NCI-H187 treated with DMSO at 0.1 percent for 48 hours (cell line): ENCODE results near the gene NRAP.
A peak's percentile ranks its signal among the peaks of the same experiment; 100 is the strongest.

Source experiments
- DNase-seq: peaks from one replicate; lab custom pipeline; 2025; lab: John Stamatoyannopoulos, UW

The NRAP gene, protein sequence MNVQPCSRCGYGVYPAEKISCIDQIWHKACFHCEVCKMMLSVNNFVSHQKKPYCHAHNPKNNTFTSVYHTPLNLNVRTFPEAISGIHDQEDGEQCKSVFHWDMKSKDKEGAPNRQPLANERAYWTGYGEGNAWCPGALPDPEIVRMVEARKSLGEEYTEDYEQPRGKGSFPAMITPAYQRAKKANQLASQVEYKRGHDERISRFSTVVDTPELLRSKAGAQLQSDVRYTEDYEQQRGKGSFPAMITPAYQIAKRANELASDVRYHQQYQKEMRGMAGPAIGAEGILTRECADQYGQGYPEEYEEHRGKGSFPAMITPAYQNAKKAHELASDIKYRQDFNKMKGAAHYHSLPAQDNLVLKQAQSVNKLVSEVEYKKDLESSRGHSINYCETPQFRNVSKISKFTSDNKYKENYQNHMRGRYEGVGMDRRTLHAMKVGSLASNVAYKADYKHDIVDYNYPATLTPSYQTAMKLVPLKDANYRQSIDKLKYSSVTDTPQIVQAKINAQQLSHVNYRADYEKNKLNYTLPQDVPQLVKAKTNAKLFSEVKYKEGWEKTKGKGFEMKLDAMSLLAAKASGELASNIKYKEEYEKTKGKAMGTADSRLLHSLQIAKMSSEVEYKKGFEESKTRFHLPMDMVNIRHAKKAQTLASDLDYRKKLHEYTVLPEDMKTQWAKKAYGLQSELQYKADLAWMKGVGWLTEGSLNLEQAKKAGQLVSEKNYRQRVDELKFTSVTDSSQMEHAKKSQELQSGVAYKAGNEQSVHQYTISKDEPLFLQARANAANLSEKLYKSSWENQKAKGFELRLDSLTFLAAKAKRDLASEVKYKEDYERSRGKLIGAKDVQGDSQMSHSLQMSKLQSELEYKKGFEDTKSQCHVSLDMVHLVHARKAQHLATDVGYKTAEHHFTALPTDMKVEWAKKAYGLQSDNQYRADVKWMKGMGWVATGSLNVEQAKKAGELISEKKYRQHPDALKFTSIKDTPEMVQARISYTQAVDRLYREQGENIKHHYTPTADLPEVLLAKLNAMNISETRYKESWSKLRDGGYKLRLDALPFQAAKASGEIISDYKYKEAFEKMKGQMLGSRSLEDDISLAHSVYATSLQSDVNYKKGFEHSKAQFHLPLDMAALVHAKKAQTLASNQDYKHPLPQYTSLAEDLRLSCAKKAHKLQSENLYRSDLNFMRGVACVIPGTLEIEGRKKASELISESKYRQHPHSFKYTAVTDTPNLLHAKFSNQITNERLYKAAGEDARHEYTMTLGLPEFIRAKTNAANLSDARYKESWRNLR (N-terminal part only)

DNA sequence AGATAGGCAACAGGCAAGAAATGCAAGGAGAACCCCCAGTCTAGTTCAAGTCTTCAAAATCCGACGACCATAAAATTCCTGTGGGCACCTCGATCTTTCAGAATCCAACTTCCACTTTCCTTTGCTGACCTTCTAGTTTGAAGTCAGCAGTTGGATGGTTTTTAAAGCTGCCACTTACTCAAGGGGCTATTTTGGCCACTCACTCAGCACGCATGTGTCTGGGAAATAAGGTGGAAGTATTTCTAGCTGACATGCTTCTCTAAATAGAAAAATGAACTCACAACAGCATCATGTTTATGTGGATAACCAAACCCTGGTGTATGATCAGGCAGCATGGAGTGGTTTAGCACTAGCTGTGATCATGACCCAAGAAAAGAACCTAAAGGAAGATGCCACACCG is at the start of gene NRAP:
NRAP (minus strand) TSS at position 134 of the 400 bp plus-strand sequence. CDS start 159 bp downstream, outside the sequence.
- DNase-seq: no peak

DNA sequence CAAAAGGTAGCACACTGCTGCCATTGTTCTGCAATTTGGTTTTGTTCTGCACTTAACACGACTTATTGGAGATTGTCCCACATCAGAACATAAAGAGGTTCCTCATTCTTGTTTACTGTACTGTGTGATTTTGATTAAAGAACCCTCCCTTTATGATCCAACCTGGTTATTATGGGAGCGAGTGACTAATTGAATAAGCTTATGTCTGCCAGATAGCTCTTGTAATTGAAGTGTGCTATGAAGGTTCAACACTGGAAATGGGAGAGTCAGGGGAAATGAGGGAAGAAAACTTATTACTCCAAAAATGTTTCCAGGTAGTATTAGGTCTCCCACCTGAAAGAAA is 49.8 kb upstream of the NRAP start:
- DNase-seq: no peak

DNA sequence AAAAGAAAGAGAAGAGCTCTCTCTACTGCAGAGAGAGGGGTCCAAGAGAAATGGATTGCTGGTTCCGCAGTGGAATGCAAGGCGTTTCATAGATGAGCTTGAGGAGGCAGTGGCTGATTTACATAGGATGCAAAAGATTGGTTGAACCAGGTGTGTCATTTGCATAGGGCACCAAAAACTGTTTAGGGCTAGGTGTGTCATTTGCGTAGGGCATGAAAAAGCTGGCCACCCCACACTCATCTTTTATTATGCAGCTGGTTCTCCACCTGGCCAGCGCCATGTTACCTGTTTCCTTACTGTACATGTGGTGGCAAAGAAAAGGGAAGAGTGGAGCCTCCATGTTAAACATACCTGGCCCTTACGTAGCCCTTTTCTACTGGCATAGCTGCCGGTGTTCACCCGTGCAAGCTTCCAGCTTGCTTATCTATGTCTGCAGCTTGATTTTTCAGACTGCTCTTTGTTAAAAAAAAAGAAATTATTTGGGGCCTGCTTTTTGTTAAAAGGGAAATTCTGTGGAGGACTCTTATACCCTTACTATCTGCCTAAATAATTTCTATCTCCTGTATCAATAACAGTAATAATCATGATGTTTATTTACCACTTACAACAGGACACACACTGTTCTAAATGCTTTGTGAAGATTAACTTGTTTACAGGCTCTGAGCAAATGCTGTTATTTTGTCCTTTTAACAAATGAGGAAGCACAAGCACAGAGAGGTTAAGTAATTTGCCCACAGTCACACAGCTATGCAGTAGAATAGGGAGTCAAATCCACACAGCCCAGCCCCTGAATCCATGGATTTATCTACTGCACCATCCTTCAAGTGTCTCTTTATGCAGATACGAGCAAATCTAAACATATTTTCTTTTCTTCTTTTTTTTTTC is 49.2 kb upstream of the NRAP start:
- no peak for DNase-seq

DNA sequence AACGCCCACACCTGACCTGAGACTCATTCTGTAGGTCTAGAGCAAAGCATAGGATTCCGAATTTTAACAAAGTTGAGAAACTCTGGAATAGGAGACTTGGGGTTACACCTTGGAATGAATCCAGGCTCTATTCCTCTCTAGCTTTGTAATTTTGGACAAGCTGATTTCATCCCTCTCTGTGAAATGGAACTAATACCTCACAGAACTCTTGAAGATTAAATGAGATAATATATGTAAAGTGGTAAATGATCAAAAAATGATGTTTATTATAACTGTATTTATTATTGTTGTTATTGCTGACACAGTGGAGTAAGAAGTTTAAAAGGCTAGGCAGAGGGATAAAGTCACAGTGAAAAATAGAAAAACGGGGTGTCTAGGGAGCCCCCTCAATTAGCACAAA is 48.2 kb upstream of the NRAP start:
- DNase-seq: no peak

DNA sequence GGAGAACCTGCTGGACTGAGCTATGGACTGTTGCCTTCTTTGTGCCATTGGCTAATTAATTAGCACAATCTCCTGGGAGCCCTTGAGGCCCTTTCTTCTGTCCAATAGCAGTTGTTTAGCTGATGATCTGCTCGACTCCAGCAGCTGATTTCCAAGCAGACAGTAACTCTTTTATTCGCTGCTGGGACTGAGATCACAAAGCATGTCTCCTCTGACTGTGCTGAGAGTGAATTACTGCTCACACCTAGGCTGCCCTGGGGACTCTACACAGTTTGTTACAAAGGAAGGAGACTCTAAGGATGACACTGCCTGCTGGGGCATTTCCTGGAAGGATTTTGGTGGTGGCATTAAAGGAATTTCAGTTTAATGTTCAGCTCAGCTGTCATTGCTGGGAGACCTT is 47.3 kb upstream of the NRAP start:
- no peak for DNase-seq

DNA sequence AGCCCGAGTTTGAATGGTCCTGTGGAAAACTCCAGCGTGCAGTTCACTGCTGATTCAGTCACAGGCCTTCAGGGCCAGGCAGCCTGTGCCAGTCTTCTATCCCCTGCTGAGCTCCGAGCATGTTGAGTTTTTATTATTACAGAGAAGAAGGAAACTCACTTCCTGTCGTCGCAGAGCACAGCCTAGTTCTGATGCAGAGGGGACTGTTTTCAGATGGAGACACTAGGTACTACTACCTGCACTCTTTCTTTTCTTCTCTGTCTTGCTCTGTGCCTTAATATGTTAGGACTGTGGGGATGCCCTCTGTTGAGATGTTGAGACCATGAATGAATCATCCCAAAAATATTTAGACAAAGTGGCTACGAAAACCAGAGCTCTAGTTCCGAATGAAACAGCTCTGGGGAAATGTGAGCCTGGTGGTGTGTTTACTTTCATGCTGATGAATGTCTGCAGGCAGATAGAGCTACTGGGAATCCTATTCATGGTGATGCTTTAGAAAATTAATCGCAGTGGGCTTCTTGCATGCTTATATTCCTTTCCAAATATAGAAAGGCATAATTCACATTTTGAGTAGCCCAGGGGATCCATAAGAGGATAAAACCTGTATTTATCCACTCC is 45.5 kb upstream of the NRAP start:
- DNase-seq: peak; percentile 6

DNA sequence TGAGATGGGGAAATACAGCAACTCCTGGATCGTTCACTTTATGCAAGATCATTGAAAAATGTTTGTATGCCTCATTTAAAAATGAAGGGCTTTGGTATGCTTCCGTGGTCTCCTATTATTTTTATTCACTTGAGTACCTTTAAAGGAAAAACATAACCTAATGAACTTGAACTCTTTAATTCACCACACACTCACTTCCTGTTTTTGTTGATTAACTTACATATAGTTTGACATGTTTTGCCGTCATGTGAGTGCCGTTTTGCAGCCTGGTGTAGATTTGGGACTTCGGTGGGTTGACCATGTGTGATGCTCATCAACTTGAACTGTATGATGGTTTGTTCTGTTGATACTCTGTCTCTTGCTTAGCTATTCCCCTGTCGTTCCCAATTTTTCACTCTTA is 44.8 kb upstream of the NRAP start:
- no peak for DNase-seq

DNA sequence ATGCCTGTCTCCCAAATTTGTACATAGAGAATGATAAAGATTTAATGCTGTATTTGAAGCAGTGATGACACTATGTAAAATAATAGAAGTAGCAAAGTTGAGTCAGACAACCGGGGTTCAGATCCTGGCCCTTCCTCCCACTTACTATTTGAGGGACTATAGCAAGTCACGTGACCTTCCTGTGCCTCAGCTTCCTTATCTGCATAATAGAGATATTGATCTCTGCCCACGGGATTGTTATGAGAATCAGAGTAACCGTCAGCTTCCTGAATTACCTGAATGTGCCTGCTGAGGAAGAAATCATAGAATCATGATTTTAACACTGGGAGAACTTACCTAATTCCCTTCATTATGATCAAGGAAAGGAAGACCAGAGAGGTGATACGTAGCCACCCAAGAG is 42.8 kb upstream of the NRAP start:
- DNase-seq: no peak

DNA sequence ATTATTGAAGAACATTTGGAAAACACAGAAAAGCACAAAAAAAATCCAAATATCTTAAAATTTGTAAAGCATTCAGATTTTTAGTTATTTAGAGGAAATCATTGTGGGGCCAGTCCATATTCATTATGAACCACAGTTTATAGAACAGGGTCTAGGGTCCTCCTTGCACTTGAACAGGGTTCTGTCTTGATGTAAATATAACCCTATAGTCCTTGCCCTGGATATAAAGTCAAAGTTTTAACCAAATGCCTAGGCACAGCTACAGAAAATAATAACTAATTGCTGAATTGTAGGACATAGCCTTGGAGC is 41.5 kb upstream of the NRAP start:
- no peak for DNase-seq

DNA sequence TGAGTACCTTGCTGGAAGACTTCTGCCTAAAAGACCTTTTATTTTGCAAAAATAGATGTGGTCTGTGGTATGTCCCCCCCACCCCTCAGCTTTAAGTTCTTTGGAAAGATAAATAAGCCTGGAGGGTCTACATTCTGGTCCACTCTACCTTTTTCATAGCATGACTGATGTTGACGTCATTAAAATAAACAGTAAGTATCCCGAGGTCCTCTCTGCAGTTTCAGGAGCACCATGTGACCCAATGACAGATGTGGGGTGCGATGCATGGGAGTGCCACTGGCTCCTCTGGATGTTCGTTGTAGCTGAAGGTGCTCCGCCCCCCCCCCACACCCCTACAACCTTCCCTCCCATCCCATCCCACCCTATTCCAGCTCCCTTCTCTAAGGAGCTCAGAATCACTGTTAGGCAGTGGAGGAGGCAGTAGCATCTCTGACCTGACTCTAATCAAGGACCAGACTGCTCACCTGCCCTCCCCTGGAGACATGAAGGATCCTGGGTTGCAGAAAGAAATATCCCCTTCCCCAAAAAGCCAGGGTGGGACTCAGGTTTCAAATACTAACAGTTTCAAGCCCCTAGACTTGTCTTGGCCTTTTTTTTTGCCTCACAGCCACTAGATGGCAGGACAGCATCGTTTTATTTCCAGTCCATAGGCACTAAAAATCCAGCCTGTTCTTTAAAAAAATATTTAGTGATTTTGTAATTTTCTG is 40.9 kb upstream of the NRAP start:
- DNase-seq: no peak

DNA sequence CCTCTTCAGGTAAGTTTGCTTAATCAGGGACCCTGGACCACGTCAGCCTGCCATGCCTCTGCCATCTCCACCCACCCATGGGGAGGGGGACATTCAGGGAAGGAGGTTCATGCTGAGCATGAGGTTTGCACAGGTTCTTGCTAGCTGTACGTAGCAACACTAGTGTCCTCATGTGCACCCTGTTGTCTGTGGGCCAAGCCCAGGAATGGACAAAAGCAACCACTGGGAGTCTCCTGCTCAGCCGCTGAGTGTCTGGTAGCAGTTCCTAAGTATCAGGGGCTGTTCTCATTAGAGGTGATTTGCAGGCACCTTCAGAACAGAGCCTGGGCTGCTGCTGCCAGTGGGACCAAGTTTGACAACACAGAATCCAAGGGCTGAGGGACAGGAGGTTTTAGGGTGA is 33.8 kb upstream of the NRAP start:
- DNase-seq: no peak

DNA sequence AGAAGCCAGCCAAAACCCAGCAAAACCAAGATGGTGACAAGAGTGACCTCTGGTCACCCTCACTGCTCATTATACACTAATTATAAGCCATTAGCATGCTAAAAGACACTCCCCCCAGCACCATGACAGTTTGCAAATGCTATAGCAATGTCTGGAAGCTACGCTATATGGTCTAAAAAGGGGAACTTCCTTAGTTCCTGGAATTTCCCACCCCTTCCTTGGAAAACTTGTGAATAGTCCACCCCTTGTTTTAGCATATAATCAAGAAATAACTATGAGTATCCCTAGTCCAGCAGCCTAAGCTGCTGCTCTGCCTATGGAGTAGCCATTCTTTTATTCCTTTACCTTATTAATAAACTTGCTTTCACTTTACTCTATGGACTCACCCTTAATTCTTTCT is 31.9 kb upstream of the NRAP start:
- no peak for DNase-seq

DNA sequence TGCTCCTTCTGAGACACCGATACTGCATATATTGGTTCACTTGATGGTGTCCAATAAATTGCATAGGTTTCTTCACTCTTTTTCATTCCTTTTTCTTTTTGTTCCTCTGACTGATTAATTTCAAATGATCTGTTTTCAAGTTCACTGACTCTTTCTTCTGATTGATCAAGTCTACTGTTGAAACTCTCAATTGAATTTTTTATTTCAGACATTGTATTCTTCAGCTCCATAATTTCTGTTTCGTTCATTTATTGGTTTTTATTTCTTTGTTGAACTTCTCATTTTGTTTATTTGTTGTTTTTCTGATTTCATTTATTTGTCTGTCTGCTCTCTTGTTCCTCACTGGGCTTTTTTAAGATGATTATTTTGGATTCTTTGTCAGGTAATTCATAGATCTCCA is 29.5 kb upstream of the NRAP start:
- no peak for DNase-seq

DNA sequence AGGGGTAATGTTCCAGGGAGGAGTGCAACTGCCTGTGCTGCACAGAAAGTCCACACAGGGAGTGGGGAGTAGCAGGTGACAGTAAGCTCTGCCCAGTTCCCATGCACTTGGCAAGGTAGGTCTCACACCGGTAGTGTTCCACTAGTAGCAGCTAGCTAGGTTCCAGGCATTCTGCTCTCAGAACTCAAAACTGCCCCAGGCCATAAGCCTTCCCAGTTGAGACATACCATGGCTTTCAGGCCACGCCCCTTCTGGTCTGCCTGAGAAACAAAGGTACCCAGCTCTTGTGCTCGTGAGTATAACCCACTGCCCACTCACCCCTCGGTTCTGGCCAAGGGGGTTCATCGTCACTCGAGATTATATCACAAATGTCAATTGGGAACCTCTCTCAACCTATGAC is 28.4 kb upstream of the NRAP start:
- DNase-seq: no peak

DNA sequence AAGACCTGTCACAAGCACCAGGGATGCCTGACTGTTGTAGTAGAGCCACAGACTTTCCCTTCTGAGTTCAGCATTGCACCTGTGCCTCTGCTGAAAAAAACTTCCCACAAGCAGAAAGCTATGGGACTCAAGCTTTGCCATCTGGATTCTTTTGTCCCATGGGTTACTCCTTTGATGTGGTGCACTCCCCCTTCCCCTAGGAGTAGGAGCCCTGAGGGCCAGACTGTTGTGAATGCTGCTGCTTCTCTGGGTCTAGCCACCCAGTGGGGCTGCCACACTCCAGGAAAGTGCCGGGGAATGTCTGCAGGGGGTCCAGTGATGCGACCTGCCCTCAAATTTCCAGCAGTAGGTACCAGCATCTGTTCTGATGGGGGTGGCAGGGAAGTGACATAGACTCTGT is 27.5 kb upstream of the NRAP start:
- no peak for DNase-seq

DNA sequence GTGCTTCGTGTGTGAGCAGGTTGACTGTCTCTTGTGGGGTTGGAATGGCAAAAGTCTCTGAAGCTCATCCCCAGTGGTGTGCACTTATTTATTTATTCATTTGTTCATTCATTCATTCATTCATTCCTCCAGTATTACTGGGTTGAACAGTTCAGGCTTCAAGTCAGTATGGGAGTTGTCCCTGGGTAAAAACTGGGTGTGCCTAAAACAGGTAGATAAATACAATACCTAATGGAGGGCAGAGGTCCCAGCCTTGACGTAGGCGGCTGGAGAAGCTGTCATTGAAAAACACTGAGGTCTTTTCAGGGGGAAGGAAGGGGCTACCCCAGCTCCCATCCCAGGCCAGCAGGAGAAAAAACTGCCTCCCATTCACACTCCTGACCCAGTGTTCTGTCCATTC is 26.9 kb upstream of the NRAP start:
- no peak for DNase-seq

DNA sequence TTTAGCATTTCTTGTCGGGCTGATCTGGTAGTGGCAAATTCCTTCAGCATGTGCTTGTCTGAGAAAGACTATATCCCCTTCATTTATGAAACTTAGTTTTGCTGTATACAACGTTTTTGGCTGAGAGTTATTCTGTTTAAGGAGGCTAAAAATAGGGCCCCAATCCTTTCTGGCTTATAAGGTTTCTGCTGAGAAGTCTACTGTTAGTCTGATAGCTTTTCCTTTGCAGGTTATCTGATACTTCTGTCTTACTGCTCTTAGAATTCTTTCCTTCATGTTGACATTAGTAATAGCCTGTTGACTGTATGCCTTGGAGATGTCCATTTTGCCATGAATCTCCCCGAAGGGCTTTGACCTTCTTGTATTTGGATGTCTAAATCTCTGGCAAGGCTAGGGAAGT is 25.7 kb upstream of the NRAP start:
- DNase-seq: no peak

DNA sequence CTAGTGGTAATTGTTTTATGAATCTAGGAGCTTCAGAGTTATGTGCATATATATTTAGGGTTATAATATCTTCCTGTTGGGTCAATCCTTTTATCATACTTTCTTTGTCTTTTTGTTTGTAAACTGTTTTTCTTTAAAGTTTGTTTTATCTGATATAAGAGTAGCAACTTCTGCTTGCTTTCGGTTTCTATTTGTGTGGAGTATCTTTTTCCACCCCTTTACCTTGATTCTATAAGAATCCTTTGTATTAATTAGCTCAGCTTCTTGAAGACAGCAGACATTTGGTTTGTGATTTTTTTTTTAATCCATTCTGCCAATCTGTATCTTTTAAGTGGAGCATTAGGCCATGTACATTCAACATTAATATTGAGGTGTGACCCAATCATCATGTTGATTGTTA is 25.2 kb upstream of the NRAP start:
- no peak for DNase-seq

DNA sequence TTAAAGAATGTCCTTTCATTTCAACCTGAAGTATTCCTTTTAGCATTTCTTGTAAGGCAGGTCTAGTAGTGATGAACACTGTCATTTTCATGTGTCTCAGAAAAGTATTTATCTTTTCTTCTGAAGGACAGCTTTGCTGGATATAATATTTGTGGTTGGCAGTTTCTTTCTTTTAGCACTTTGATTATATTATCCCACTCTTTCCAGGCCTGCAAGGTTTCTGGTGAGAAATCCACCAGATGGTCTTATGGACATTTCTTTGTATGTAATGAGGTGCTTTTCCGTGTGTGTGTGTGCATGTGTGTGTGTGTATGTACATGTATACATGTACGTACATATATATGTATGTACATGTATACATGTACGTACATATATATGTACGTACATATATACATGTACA is 23.2 kb upstream of the NRAP start:
- no peak for DNase-seq

DNA sequence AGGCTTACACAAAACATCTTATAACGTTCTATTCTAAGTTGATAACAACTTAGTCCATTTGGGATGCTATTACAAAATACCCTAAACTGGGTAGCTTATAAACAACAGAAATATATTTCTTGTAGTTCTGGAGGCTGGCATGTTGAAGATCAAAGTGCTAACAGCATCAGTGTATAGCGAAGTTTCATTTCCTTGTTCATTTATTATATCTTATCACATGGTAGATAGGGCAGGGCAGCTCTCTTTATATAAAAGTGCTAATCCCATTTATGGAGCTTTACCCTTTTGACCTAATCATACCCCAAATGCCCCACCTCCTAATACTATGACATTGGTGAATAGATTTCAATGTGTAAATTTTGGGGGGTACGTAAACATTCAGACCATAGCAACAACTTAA is 22.2 kb upstream of the NRAP start:
- no peak for DNase-seq

DNA sequence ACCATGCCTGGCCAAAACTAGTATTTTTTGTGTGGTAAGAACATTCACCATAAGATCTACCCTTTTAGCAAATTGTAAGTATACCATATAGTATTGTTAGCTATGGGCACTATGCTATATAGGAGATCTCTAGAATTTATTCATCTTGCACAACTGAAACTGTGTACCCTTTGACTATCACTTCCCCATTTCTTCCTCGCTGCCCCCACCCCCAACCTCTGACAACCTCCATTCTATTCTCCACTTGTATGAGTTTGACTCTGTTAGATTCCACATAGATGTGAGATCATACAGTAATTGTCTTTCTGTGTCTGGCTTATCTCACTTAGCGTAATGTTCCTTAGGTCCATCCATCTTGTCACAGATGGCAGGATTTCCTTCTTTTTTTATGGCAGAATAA is 19.5 kb upstream of the NRAP start:
- no peak for DNase-seq
